ENCODE results near the gene TRAF2.

The TRAF2 gene

DNA sequence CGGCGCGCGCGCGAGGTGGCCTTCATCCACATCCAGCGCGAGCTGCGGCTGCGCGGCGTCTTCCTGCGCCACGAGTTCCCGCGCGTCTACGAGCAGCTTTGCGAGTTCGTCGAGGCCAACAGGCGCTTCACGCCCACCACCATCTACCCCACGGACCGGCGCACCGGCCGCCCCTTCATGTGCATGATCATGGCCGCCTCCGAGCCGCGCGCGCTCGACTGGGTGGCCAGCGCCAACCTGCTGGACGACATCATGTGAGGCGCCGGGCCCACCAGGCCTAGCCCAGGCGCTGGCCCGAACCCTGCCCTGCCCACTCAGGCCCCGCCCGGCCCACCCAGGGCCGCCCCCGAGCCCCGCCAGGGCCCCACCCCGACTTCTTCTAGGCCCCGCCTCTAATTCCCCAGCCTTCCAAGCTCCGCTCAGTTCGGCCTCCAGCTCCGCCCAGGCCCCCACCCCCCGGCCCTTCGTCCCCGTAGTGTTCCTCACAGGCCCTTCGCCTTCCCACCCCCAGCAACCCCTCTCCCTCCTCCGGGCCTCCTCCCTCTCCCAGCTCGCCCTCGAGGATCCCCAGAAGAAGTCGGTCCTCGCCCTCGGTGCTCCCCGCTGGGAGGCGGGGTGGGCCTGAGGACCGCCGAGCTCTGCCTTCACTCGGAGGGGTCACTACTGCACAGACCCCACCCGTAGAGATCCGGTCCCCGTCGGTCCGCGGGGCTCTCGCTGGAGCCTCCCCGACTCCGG lies 39.1 kb upstream of the TRAF2 start:
- no peak for DNase-seq

DNA sequence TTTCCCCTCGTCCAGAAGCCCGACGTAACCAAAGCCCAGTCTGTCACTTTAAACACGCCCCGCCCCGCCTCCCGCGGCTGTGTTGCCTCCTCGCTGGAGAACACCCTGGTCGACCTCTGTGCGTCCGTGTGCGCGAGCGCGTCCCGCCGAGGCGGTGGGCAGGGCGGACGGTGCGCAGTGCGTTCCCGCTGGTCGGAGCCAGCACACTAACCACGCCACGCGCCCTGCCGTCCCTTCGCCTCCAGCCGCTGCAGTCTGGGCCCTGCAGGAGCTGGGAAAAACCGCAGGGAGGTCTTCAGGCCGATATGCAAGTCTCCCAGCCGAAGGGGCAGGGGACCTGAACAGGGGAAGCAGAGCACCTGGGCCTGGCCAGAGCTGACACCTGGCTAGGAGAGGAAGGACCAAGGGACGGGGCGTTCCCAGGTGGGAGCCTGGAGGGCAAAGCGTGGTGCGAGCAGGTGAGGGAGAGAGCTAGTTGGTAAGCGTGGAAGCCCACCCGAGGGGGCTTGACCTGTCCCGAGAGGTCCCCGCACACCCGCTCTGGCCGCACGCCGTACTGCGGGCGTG lies 38.4 kb upstream of the TRAF2 start:
- peak in 1 of 2 experiments; percentile 64 for DNase-seq

DNA sequence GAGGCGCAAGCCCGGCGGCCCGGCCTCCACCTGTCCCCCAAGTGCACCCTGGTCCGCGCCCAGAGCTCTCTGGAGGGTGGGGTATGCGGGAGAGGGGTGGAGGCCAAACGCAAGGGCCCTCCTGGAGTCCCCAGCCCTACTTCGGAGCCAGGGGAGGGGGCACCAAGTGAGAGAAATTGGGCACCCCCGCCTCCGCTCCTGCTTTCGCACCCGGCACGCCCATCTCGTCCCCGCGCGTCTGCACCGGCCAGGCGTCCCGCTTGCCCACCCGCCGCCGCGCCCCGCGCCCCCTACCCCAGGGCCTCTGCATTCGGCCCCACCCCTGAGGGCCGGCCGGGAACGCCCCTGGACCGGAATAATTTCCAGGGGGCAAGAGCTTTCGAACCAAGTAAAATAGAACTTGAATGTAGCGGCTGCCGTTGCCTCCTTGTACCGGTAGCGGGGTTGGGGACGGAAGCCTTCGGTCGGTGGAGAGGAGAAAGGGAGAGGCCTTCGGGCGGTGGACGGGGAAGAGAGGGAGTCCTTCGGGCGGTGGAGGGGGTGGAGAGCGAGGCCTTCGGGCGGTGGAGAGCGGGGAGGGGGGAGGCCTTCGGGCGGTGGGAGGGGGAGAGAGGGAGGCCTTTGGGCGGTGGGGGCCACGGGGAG lies 37.8 kb upstream of the TRAF2 start:
- DNase-seq = peak in 1 of 2 experiments; percentile 62

DNA sequence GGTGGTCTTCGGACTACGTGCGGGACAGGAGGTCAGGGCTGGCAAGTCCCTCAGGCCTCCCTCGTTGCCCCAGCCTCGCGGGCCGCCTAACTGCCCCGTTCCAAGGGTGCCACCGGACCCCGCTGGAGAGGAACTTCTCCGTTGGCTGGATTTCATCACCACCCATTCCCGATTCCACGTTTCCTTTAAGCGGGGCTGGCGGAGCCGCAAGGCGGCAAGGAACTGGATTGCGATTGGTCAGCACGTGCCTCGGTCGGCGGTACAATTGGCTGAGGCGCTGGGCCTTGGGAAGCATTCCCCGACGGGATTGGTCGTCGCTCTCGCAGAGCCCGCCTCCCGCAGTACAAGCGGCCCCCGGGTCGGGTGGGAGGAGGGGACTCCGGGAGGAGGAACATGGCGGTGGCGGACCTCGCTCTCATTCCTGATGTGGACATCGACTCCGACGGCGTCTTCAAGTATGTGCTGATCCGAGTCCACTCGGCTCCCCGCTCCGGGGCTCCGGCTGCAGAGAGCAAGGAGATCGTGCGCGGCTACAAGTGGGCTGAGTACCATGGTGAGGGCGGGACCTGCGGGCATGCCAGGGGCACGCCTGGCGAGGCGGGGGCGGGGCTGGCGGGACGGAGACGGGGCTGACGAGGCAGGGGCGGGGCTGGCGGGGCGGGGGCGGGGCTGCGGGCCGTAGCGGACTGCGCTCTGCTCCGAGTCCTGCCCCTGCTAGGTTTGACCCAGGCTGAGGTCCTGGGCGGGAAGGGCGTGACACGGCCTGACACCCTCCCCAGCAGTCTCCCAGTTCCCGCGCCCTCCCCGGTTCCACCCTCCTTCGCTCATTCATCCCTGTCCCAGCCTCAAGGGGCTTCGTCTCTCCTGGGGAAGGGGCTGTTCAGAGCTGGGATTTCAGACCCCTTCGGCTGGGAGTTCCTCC lies 37.0 kb upstream of the TRAF2 start, which contains the start of gene PHPT1:
PHPT1 (plus strand) TSS at position 372 of the 922 bp plus-strand sequence; CDS start at position 394, 22 bp downstream.
- peak; percentile 90 to 97 for DNase-seq

DNA sequence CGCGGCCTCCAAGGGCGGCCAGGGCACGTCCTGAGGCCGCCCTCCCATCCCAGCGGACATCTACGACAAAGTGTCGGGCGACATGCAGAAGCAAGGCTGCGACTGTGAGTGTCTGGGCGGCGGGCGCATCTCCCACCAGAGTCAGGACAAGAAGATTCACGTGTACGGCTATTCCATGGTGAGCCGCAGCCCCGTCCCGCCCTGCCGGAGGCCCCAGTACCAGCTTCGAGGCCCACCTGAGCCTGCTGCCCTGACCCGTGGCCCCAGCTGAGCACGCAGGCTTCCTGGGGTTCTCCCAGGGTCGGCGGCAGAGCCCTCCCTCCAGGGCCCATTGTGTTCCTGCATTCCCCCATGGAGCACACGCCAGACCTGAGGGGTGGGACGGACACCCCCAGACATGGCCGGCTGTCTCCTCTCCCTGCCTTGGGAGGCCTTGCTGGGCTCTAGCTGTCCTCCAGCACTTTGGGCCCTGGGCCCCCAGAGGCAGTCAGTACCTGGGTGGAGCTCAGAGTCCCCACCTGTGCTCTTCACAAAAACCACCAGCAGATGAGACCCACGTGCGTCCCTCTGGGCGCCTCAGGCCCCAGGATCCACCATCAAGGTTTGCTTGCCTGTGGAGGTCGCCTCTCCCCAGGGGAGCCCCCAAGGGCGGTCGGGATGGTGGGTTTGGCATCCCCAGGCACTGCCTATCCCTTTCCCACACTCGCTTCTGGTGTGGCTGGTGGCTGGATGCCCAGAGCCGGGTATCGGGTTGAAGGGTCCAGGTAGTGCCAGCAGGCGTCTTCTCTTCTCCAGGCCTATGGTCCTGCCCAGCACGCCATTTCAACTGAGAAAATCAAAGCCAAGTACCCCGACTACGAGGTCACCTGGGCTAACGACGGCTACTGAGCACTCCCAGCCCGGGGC lies 36.1 kb upstream of the TRAF2 start:
- DNase-seq = no peak

DNA sequence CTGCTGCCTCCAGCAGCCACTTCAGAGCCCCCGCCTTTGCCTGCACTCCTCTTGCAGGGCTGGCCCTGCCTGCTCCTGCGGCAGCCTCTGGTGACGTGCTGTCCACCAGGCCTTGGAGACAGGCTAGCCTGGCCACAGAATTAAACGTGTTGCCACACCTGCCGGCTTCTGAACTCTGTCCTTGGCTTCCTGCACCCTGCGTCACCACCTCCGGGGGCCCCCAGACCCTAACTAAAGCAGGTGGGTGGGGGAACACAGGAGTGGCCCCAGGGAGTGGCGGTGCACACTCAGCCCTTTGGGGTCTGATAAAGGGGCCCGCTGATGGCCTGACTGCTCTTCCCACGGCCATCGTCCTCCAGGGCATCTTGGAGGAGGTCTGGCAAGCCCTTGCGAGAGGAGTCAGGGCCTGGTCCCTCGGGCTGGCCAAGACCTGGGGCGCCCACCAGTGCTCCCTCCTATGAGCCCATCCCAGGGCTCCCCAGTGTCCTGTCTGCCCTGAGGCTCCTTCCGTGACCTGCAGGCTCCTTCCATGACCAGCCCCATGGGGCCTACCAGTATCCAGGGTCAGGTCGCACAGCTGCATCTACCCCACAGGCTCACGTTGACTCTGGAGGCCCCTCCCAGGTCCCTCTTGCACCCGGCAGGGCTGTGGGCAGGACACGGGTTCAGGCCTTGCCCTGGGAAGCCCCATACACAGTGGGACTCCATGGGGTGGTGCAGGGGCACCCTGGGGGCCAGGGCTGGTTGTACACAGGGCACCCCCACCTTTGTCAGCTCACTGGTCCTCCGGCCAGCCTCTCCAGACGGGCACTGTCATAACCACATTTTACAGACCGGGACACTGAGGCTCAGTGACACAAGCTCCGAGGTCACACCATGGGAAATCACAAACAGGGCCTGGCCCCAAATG lies 35.2 kb upstream of the TRAF2 start:
- DNase-seq = no peak

DNA sequence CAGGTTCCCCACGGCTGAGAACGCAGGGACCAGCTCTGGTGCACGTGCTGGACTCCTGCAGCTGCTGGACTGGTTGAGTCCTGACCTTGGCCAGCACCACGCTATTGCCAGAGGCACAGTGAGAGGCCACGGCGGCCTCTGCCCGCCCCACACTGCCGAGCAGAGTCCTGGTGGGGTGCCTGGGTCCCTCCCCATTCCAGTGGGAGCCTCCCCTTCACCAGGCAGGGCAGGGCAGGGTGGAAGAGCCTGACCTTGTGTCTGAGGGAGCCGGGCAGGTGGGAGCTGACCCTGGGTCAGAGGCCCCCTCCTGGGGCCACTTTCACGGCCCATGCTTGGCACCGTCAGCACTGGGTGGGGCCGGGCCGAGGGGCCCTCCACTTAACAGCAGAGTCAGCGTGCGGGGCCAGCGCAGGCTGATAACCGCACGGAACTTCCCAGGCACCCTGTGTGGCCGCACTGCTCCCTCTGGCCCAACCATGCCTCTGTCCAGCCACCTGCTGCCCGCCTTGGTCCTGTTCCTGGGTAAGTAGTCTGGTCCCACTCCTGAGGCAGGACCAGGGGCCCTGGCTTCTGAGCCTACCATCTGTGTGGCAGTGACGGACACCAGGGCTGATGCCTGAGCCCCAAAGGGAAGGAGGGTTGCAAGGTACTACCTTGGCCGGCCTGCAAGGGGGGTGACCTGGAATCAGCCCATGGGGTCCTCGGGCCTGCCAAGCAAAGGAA lies 34.2 kb upstream of the TRAF2 start, which contains the start of gene MAMDC4:
MAMDC4 (plus strand) TSS at position 406 of the 723 bp plus-strand sequence; CDS start at position 477, 71 bp downstream.
- DNase-seq = no peak

DNA sequence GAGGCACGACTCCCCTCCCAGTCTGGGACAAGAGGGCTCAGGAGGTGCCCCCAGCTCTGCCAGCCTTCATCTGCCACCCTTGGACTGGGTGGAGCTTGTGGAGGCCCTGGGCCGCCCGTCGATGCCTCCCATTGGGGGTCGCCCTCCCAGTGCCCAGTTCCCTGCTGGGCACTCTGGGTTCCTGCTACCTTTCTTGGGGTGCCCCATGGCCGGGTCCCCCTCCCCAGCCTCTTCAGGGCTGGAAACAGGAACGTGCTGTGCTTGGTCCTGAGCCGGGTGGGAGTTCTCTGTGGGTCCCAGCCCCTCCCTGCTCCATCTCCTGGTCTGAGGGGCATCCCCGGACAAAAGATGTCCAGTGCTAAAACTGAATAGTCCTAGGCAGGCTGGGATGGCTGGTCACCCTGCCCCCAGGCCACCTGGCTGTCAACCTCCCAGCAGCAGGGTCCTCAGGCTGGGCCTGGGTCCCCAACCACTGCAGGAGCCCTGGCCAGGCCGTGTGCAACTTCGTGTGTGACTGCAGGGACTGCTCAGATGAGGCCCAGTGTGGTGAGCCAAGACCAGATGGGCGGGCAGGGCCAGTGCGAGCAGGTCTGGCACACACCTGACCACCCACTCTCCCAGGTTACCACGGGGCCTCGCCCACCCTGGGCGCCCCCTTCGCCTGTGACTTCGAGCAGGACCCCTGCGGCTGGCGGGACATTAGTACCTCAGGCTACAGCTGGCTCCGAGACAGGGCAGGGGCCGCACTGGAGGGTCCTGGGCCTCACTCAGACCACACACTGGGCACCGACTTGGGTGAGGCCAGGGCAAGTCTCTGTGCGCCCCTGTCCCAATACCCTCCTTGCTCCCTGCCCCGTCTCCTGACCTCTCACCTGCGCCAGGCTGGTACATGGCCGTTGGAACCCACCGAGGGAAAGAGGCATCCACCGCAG lies 33.4 kb upstream of the TRAF2 start:
- DNase-seq = no peak

DNA sequence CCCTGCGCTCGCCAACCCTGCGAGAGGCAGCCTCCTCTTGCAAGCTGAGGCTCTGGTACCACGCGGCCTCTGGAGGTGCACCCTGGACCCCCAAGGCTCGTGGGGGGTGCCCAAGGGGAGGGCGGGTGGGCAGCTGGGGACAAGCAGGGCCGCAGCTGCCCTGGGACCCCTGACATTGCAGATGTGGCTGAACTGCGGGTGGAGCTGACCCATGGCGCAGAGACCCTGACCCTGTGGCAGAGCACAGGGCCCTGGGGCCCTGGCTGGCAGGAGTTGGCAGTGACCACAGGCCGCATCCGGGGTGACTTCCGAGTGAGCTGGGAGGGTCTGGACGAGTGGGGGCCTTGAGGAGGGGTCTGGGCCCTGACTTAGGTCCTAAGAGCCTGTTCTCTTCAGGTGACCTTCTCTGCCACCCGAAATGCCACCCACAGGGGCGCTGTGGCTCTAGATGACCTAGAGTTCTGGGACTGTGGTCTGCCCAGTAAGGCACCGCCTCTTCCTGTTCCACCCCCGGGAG lies 32.7 kb upstream of the TRAF2 start:
- DNase-seq = no peak

DNA sequence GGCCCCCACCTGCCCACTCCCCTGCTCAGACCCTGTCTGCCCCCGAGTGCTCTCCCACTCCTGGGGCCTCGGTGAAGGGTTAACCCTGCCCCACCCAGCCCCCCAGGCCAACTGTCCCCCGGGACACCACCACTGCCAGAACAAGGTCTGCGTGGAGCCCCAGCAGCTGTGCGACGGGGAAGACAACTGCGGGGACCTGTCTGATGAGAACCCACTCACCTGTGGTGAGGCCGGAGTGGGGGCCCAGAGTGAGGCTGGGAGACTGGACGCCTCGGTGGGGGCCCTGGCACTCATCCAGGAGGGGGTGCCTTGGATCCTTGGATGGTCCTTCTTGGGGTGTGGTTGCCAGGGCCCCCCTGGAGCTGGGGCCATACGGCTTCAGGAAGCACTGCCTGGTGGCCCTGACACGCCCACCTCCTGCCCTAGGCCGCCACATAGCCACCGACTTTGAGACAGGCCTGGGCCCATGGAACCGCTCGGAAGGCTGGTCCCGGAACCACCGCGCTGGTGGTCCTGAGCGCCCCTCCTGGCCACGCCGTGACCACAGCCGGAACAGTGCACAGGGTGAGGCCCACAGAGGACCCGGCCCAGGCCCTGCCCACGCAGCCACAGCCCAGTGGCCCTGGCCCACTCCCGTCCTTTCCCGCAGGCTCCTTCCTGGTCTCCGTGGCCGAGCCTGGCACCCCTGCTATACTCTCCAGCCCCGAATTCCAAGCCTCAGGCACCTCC lies 32.0 kb upstream of the TRAF2 start:
- no peak for DNase-seq

DNA sequence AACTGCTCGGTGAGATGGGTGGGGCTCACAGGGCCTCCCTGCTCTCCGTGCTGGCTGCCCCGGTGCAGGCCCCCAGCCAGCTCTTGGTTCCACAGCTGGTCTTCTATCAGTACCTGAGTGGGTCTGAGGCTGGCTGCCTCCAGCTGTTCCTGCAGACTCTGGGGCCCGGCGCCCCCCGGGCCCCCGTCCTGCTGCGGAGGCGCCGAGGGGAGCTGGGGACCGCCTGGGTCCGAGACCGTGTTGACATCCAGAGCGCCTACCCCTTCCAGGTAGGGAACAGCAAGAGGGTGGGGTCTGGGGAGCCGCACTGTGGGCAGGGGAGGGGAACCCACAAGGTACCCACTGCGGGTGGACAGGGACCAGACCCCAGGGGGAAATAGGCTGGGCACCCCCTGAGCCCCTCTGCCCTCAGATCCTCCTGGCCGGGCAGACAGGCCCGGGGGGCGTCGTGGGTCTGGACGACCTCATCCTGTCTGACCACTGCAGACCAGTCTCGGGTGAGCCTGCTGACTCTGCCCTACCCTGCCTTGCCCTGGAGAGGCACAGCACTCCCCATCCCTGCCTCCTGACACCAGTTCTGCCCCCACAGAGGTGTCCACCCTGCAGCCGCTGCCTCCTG lies 31.4 kb upstream of the TRAF2 start:
- no peak for DNase-seq

DNA sequence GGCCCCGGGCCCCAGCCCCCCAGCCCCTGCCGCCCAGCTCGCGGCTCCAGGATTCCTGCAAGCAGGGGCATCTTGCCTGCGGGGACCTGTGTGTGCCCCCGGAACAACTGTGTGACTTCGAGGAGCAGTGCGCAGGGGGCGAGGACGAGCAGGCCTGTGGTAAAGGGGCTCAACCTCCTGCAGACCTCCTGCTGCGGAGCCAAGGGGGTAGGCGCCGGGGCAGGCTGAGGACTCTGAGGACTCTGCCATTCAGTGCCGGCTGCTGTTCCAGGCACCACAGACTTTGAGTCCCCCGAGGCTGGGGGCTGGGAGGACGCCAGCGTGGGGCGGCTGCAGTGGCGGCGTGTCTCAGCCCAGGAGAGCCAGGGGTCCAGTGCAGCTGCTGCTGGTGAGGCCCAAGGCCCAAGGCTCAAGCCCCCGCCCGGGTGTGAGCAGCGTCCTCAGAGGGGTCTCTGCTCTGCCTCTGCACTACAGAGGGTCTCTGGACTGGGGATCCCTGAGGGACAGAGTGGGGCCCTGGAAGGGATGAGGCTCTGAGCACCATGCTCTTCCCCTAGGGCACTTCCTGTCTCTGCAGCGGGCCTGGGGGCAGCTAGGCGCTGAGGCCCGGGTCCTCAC lies 30.7 kb upstream of the TRAF2 start:
- DNase-seq = no peak

DNA sequence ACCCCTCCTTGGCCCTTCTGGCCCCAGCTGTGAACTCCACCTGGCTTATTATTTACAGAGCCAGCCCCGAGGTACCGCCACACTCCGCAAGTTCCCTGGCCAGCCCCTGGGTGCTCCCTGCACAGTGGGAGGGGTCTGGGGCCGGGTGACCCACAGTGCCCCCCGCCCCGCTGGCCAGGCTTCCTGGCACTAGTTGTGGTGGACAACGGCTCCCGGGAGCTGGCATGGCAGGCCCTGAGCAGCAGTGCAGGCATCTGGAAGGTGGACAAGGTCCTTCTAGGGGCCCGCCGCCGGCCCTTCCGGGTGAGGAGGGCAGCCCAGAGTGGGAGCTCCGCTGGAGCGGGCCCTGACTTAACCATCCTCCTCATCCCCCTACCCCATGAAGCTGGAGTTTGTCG lies 30.2 kb upstream of the TRAF2 start:
- no peak for DNase-seq

DNA sequence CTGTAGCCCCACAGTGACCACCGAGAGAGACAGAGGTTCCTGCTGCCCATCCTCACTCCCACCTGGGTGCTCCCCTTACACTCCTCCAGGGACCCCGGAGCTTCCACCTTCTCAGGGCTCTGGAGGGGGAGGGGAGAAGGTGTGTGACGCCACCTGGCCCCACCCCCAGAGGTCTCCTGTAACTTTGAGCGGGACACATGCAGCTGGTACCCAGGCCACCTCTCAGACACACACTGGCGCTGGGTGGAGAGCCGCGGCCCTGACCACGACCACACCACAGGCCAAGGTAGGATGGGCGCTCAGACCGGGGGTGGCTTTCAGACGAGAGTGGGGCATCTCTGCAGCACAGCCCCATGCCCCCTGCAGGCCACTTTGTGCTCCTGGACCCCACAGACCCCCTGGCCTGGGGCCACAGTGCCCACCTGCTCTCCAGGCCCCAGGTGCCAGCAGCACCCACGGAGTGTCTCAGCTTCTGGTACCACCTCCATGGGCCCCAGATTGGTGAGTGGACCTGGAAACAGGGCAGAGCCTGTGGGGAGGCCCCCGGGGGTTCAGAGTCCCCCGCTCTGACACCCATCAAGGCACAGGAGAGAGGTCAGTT lies 29.7 kb upstream of the TRAF2 start:
- DNase-seq = no peak

DNA sequence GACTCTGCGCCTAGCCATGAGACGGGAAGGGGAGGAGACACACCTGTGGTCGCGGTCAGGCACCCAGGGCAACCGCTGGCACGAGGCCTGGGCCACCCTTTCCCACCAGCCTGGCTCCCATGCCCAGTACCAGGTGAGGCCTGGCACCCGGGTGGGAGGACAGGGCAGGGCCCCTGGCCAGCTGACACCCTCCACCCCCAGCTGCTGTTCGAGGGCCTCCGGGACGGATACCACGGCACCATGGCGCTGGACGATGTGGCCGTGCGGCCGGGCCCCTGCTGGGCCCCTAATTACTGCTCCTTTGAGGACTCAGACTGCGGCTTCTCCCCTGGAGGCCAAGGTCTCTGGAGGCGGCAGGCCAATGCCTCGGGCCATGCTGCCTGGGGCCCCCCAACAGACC lies 29.1 kb upstream of the TRAF2 start:
- DNase-seq = no peak

DNA sequence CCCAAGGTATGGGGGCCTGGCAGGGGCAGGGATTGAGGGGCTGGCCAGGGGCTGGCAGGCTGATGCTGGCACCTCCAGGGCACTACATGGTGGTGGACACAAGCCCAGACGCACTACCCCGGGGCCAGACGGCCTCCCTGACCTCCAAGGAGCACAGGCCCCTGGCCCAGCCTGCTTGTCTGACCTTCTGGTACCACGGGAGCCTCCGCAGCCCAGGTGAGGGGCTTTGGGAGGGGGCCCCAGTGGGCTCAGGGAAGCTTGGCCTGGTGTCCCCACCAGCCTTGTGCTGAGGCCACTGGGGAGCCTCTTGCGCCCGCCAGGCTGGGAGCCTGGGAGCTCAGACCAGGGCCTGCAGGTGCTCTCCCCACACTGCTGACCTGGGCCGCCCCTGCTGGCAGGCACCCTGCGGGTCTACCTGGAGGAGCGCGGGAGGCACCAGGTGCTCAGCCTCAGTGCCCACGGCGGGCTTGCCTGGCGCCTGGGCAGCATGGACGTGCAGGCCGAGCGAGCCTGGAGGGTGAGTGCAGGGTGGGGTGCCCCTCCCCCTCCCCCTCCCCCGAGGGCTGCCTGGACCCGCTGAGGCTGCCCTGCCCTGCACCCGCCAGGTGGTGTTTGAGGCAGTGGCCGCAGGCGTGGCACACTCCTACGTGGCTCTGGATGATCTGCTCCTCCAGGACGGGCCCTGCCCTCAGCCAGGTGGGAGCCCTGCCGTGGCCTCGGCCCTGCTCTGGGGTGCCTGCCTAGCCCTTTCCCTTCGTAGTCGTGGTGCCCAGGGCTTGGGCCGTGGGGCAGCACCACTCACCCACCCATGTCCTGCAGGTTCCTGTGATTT lies 28.5 kb upstream of the TRAF2 start:
- DNase-seq = no peak
